ENCODE measurements around the gene PARD3B.

DNA sequence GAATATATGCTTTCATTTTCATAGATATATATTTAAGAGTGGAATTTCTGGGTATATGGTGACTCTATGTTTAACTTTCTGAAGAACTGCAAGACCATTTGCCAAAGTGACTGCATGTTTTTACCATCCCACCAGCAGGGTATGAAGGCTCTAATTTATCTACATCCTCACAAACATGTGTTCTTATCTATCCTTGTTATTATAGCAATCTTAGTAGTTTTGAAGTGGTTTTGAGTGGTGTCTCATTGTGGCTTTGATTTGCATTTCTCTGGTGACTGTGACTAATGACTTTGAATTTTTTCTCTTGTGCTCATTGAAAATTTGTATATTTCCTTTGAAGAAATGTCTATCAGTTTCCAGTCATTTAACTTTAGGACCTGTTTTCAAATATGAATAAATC lies 826.9 kb downstream of the PARD3B start:
- TF ChIP-seq POLR2AphosphoS5 (IDR thresholded peaks at IDR 0.05; ENCODE audit: low read depth, low read length) (no peak), POLR2A (IDR thresholded peaks at IDR 0.05; ENCODE audit: low read depth, low read length) (no peak)

Data from GM12892 (cell line).